Measurements from ENCODE around the gene PAWR.
"Not testable (repeated sequence)": the region's sequence is repeated elsewhere in the genome, so short reads cannot be mapped to it uniquely, and the experiment has no call there.

PAWR gene

GRCh38 chr12:79591988-79592387 is 98.8 kb downstream of the PAWR start:
- no peak for DNase-seq (ENCODE audit: low spot score)

- no peak for DNase-seq (ENCODE audit: low spot score)
These were observed 100.0 kb downstream of the PAWR start for GRCh38 chr12:79590751-79591150.

GRCh38 chr12:79587368-79587767 is 103.4 kb downstream of the PAWR start:
- DNase-seq (ENCODE audit: low spot score), result no peak

DNA sequence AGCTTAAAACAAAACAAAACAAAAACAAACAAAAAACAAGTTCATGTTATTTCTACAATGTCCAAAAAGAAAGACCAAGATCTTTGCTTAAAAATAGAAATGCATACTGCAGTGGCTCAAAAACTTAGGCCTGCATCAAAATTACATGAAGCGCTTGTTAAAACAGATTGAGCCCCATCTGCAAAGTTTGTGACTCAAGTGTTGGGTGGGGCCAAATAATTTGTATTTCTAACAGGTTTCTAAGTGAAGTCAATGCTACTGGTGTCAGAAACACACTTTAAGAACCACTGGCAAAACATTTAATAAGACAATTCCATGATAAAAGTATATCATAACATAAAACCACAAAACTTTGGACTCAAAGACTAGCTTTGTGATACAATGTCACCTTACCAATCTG is 105.6 kb downstream of the PAWR start:
- no peak for DNase-seq (ENCODE audit: low spot score)

GRCh38 chr12:79573820-79574219 is 116.9 kb downstream of the PAWR start:
- DNase-seq (ENCODE audit: low spot score), result no peak

DNA sequence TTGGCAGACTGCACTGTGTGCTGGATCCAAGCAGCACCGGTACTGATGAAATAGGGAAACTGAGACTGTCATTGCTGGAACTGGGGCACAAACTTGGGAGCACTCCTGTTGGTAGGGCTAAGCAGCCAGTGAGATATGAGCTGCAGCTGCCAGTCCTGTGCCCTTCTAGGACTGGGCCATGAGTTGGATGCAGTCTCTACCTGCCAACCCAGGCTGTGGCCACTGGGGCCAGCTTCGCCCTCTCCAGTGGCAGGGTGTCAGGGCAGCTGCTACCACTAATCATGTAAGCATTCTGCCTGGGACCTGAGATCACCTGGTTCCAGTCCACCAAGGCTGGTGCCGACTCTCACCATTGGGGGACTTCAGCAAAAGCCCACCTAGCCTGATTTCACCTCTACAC is 121.1 kb downstream of the PAWR start:
- no peak for DNase-seq (ENCODE audit: low spot score)

DNA sequence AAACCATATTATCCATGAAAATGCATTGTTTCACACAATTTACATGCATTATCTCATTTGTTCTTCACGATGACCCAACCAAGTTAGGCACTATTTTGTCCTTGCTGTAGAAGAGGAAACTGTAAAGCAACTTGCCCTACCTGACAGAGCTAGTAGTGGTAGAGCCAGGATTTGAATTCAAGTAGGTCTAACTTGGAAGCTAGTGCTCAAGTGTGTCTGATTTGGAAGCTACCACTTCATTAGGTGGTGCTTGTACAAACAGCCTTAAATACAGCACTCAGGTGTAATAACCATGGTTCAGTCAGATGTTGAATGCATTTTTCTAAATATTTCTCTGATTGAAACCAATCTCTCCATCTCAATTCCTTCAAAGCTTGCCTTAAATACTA is 123.6 kb downstream of the PAWR start:
- no peak for DNase-seq (ENCODE audit: low spot score)

DNA sequence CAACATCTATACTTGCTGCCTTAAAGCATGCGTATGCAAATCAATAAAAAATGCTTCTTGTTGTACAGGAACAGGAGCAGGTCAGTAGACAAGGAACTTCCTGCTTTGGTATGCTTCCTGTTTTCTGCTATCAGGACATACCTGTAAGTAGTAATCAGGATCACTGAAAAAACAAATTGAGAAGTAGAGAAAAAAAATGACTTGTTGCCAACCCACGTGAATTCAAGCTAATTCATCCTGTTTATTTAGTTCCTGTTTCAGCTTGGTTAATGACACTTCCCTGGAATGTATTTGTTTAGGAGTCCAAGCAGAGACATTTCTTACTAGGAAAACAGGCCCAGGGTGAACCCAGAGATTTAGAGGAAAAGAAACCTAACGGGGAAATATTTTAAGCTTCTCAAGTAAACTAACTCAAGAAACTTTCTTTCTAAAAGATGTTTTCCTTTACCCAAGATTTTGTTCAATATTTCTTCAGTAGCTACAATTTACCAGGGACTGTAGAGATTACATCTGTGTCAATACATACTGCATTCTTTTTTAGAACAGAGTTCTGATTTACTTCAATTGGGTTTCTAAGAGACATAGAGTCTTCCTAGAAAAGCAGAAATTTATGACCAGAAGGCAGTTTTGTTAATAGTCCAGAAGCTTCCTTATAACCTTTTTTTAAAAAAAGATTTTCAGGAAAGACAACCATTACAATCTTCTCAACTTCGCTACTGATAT is 124.2 kb downstream of the PAWR start:
- peak; percentile 77 for DNase-seq (ENCODE audit: low spot score)

- DNase-seq (ENCODE audit: low spot score), result not testable (repeated sequence)
These were observed 125.9 kb downstream of the PAWR start for GRCh38 chr12:79564727-79565350.

DNA sequence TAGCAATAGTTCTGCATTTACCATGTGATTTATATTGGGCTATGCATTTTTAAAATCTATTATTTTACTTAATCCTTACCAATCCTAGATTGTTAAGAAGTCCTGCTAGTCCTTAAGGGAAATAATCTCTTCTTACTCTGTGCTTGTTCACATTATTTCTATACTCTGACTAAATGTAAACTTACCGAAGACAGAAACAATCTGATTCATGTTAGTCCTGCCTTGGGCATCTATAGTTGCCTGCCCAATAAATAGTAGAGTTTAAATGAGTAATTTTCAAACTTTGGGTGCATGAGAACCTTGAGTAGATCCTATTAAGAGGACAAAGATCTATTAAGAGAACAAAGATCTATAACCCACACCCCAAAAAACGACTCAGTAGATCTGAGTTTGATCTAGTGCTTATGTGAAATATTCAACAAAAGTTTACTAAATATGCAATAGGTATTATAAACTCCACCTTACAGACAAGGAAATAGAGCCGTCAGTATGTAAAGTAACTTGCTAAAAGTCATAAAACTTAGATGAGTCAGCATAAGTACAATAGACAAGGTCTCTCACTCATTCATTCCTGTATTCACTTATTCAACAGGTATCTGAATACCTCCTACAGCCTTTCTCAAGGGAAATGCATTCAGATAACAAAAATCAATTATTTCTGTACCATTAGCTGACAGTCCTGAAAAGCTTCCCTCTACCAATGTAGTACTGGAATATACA is 127.6 kb downstream of the PAWR start:
- DNase-seq (ENCODE audit: low spot score), result peak; percentile 37

GRCh38 chr12:79561401-79562132 is 129.2 kb downstream of the PAWR start:
- no peak for DNase-seq (ENCODE audit: low spot score)

- no peak for DNase-seq (ENCODE audit: low spot score)
These were observed 130.4 kb downstream of the PAWR start for GRCh38 chr12:79560225-79560889.

- no peak for DNase-seq (ENCODE audit: low spot score)
These were observed 131.2 kb downstream of the PAWR start for GRCh38 chr12:79559591-79559990.

DNA sequence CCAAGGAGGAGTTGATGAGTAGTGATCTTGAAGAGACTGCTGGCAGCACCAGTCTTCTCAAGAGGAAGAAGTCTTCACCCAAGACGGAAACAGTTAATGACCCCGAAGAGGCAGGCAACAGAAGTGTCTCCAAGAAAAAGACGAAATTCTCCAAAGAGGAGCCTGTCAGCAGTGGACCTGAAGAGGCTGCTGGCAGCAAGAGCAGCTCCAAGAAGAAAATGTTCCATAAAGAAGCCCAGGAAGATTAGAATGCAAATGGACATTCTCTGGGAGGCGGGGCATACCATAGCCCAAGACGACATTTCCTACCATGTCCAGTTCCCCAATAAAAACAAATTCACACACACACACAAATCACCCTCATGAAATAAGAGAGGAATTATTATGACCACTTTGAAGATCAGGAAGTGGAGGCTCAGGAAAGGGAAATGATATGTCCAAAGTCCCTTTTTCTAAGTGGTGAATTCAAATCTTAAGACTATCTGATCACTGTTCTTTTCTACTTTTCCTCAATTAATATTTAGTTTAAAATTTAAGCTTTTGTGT is 131.8 kb downstream of the PAWR start:
- no peak for DNase-seq (ENCODE audit: low spot score)

GRCh38 chr12:79557690-79558315 is 133.0 kb downstream of the PAWR start:
- no peak for DNase-seq (ENCODE audit: low spot score)

GRCh38 chr12:79555028-79555925 is 135.5 kb downstream of the PAWR start:
- peak; percentile 93 for DNase-seq (ENCODE audit: low spot score)

DNA sequence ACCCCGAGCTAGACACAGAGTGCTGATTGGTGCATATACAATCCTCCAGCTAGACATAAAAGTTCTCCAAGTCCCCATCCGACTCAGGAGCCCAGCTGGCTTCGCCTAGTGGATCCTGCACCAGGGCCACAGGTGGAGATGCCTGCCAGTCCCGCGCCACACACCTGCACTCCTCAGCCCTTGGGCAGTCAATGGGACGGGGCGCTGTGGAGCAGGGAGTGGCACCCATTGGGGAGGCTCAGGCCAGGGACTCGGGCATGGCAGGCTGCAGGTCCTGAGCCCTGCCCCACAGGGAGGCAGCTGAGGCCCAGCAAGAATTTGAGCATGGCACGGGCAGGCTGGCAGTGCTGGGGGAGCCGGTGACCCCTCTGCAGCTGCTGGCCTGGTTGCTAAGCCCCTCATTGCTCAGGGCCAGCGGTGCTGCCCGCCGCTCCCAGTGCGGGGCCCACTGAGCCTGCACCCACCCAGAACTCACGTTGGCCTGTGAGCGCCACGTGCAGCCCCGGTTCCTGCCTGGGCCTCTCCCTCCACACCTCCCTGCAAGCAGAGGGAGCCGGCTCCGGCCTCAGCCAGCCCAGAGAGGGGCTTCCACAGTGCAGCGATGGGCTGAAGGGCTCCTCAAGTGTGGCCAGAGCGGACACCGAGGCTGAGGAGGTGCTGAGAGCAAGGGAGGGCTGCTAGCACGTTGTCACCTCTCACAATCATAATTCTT is 136.7 kb downstream of the PAWR start:
- DNase-seq (ENCODE audit: low spot score), result no peak

DNA sequence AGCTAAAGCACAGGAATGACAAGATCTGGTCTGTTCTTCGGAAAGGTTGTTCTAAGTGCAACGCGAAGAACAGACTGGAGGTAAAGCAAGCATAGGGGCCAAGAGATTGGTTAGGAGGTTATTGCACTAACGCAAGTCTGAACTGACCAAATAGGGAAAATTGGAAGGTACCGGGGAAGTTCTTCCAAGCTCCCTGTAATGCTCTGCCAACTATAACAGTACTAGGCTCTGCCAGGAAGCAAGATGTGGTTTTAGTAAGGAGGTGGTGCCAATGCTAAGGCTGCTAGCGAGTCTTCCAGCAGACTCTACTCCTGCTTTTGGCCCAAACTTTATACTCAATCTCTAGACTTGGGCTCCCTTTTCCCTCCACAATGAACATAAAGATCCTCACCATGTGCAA is 138.6 kb downstream of the PAWR start:
- no peak for DNase-seq (ENCODE audit: low spot score)

- DNase-seq (ENCODE audit: low spot score), result peak; percentile 28
These were observed 141.1 kb downstream of the PAWR start for GRCh38 chr12:79549531-79550271.
